AG04450 (cell line): Measurements from ENCODE around the gene OVCA2. TPM values are rescaled to one million over a fixed set of nuclear protein-coding genes. Genes with fewer than 3 reads are reported as not detected.

Experiments used
- CTCF ChIA-PET: fragments of 300-600, 350-600 bp; formaldehyde crosslinking; extraction: SDS; loops from one replicate; lab custom pipeline; 2022; ENCODE audit warnings: antibody characterized with exemption, inconsistent platforms; lab: Charles Lee
- POLR2A ChIA-PET: fragments of 350-600 bp; formaldehyde crosslinking; extraction: SDS; loops from one replicate; lab custom pipeline; 2021; ENCODE audit warnings: antibody characterized with exemption, inconsistent platforms; lab: Yijun Ruan, JAX
- DNase-seq: peaks from one replicate; pipeline ENCODE4 v3.0.0-alpha.2; 2011; ENCODE audit warnings: low read depth, low spot score
- H3K27ac ChIP-seq: one replicate; pipeline ENCODE4 v1.5.1; 2012; ENCODE audit warnings: low read depth, low read length, control low read depth
- H3K27me3 ChIP-seq: one replicate; pipeline ENCODE4 v1.6.0; 2012; ENCODE audit warnings: low read length; ENCODE audit not compliant: control insufficient read depth, insufficient read depth
- H3K4me3 ChIP-seq: 2 replicates; pipeline ENCODE4 v1.5.1; 2011; ENCODE audit warnings: mild to moderate bottlenecking, low read depth, low read length, control low read depth
- H3K9me3 ChIP-seq: 2 replicates; pipeline ENCODE4 v1.5.1; 2012; ENCODE audit warnings: low read length; ENCODE audit not compliant: control insufficient read depth, insufficient read depth
- polyA plus RNA-seq: library from polyadenylated mRNA; depleted of rRNA; stranded (reverse); fragments of >200 nt; gene quantifications from 2 replicates; pipeline ENCODE4 v1.2.3, GENCODE V29; 2011
- TF ChIP-seq, protein P1 (sequence below): IDR thresholded peaks from 2 replicates; pipeline ENCODE4 v1.5.1; 2011; ENCODE audit warnings: low read depth, low read length, control low read depth, inconsistent platforms

The OVCA2 gene
- polyA plus RNA-seq, 1 experiment = 38.0 TPM

DNA sequence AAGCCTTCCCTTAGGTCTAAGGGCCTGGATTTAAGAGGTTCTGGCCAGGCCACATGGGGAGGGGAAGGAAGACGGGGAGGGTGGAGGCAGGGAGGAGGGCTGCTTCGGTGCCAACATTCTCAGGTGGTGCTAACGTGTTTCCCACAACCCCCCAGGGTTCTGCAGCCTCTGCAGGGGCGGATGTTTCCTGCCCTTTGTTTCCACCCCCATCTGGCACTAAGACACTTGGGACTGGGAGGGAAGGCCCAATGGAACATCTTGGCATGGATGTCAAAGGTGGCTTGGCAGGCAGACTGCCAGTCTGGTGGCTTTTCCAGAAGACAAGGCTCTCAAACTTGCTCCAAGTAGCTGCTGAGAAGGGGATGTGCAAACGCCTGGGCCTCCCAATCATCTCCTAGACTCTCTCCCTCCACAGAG is 25.8 kb downstream of the OVCA2 start:
- H3K27ac ChIP-seq = peak overlapping the region; percentile 94
- DNase-seq = no peak
- H3K27me3 ChIP-seq = no peaks in the 10 kb centered on the region
- ChIA-PET POLR2A (interaction anchor here (0.9 to 1.6 kb wide), 12 partner anchors 9 to 194 kb away, joined by 3 to 8 read pairs (median 4); no protein-coding TSS in a partner anchor), CTCF (interaction anchor here (0.5 to 2.5 kb wide), 3 partner anchors 13 to 147 kb away, joined by 3 to 10 read pairs (median 3); partner anchors contain the start of gene HIC1)
- no peaks in the 10 kb centered on the region; the same call in 1 of the 2 replicates for H3K9me3 ChIP-seq
- TF ChIP-seq, protein P1, sequence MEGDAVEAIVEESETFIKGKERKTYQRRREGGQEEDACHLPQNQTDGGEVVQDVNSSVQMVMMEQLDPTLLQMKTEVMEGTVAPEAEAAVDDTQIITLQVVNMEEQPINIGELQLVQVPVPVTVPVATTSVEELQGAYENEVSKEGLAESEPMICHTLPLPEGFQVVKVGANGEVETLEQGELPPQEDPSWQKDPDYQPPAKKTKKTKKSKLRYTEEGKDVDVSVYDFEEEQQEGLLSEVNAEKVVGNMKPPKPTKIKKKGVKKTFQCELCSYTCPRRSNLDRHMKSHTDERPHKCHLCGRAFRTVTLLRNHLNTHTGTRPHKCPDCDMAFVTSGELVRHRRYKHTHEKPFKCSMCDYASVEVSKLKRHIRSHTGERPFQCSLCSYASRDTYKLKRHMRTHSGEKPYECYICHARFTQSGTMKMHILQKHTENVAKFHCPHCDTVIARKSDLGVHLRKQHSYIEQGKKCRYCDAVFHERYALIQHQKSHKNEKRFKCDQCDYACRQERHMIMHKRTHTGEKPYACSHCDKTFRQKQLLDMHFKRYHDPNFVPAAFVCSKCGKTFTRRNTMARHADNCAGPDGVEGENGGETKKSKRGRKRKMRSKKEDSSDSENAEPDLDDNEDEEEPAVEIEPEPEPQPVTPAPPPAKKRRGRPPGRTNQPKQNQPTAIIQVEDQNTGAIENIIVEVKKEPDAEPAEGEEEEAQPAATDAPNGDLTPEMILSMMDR = no peak
- no peak overlapping the region for H3K4me3 ChIP-seq

DNA sequence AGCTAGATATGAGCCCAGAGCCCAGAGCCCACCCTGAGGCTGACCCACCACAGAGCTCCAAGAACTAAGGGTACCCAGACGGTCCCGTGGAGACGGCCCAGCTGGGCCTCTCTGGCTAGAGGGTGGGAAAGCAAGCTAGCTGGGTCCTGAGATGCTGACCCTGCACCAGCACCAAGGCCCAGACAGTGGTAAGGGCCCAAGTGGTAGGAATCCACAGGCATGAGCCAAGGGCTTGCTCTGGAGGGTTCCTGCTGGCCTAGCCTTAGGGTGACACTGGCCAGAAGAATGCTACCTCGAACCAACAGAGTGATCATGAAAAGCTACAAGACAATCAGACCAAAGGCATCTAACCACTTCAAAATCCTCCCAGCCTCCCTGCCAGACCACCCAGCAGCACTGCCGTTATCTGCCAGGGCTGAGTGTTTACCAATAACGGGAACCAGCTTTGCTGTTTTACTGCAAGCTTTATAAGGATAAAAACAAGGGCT is 26.3 kb downstream of the OVCA2 start:
- Histone ChIP-seq H3K4me3 (no peak overlapping the region), H3K27ac (peak overlapping the region; percentile 94), H3K9me3 (no peaks in the 10 kb centered on the region; the same call in 1 of the 2 replicates), H3K27me3 (no peaks in the 10 kb centered on the region)
- ChIA-PET POLR2A (interaction anchor here (0.9 to 1.7 kb wide), 13 partner anchors 10 to 194 kb away, joined by 3 to 8 read pairs (median 5); no protein-coding TSS in a partner anchor), CTCF (interaction anchor here (0.5 to 2.5 kb wide), 7 partner anchors 10 to 184 kb away, joined by 3 to 10 read pairs (median 3); partner anchors contain the start of gene HIC1)
- DNase-seq = no peak
- TF ChIP-seq, protein P1 = peak; percentile 40

DNA sequence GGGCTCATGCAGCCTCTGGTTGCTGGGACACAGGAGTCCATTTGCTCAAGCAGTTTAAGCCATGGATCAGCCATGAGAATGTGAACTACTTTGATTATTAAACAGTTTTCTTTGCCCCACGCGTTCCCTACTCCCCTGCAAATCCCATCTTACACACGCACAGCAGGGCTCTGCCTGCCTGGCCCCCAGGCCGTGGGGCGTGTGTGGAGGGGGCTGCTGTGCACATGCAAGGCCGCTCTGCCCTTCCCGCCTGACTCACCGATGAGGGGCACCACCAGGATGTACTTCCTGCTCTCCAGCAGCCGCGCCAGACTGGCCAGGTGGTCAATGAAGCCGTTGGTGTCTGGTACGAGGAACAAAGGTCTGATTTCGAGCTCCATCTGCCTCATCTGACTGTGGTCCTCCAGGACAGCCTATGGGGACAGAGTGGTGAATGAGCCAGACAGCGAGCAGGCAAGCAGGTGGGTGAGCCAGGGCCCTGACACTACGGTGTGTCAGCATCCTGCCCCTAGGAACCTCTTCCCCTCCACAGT is 26.8 kb downstream of the OVCA2 start:
- peak overlapping the region; percentile 94 for H3K27ac ChIP-seq
- no peaks in the 10 kb centered on the region for H3K27me3 ChIP-seq
- no peaks in the 10 kb centered on the region; the same call in 1 of the 2 replicates for H3K9me3 ChIP-seq
- POLR2A ChIA-PET = interaction anchor here (0.9 to 1.7 kb wide), 13 partner anchors 10 to 193 kb away, joined by 3 to 8 read pairs (median 5); no protein-coding TSS in a partner anchor
- CTCF ChIA-PET = interaction anchor here (0.8 to 2.5 kb wide), 7 partner anchors 11 to 183 kb away, joined by 3 to 10 read pairs (median 4); partner anchors contain the start of gene HIC1
- no peak for DNase-seq
- no peak overlapping the region for H3K4me3 ChIP-seq
- TF ChIP-seq, protein P1 = no peak

DNA sequence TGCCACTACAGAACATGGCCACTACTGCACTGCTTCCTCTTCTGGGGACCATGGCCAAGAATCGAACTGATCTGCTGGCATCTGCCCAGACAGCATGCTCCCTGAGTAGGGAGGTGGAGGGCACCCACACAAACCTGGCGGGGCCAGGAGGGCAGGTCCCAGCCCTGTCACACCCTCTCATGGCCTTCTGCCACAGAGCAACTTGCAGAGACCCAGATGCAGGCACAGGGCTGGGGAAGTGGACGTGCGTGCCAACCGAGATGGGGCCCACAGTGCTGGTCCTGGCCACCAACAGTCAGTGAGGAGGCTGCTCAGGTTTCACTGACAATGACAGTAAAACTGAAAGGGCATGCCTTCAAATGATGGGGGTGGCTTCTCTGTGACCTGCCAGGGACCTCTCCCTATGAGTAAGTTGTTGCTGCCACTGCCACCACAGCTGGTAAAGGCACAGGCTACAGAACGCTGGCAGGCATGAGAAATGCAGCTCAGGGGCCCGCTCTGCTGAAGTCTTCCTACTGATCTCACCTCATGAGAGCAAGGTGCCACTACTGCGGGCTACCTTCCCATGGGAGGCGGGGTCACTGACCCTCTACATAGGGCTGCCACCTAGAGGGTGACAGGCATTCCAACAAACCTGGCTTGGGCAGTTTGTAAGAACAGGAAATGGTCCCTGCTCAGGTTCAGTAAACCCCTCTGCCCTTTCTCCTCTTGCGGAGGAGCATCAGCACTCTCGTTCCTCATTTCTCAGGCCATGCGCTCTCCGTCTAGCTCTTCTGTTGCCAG is 28.6 kb downstream of the OVCA2 start:
- Histone ChIP-seq H3K27me3 (no peaks in the 10 kb centered on the region), H3K9me3 (no peaks in the 10 kb centered on the region; the same call in 1 of the 2 replicates), H3K27ac (peak overlapping the region; percentile 87), H3K4me3 (no peak overlapping the region)
- TF ChIP-seq, protein P1 = no peak
- CTCF ChIA-PET = interaction anchor here (2.1 kb wide), 1 partner anchor 181 kb away, joined by 4 read pairs; no protein-coding TSS in a partner anchor
- no peak for DNase-seq
- POLR2A ChIA-PET = interaction anchor here (1.2 to 2.2 kb wide), 4 partner anchors 15 to 111 kb away, joined by 4 to 11 read pairs (median 9); no protein-coding TSS in a partner anchor
